Thyroid gland (tissue), 4 donors: ENCODE results near the gene ZNRF4.

Experiments
- CTCF ChIP-seq, 6 experiments: fragments of 200-600 bp in 3 of 6; fragments of 450-650 bp in 3 of 6; sonication (generic) in 3 of 6; IDR thresholded peaks; one replicate each; pipeline ENCODE4 v1.5.1; 2016 to 2019; ENCODE audit warnings: antibody characterized with exemption in 6 of 6, mild to moderate bottlenecking in 2 of 6, inconsistent platforms in 1 of 6, moderate library complexity in 1 of 6
- POLR2A ChIP-seq, 2 donors: fragments of 450-650 bp; IDR thresholded peaks; one replicate each; pipeline ENCODE4 v1.6.1; 2017; ENCODE audit warnings: antibody characterized with exemption in 2 of 2, mild to moderate bottlenecking in 2 of 2, moderate library complexity in 1 of 2

- no peak for TF ChIP-seq CTCF (IDR thresholded peaks at IDR 0.05)
- TF ChIP-seq POLR2A (IDR thresholded peaks at IDR 0.05): no peak
Measured at GRCh38 chr19:5494773-5495172, 39.6 kb downstream of the ZNRF4 start.
